Measurements from ENCODE around the gene RXFP1.

The RXFP1 gene

DNA sequence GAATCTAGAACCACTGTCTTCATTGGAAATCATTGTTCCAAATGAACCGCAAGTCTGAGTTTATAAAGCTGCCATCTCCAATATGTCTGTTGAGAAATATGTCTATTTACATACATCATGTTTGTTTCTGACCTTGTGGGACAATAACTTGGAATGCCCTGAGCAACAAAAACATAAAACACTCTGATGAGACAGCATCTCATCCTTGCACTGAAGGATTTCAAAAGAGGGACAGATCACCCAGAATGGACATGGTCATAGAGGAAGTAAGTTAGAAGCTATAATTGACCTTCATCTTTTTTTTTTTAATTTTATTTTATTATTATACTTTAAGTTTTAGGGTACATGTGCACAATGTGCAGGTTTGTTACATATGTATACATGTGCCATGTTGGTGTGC lies 22.5 kb downstream of the RXFP1 start:
- no peak for ATAC-seq

DNA sequence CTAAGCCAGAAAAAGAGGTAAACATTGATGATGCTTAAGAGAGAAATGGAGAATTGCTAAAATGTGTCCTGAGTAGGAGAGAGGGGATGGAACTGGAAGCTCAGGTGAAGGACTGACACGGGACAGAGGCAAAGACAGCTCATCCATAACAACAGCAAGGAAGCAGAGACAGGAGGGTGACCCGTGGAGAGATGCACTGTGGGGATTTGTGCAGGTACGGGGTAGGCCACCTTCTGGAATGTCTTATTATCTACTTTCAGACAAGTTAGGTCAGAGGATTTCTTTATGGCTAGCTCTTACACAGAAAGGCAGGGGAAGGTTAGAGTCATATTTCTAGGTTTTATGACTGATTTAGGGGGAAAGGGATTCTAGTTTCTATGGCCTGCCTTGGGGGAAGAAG lies 31.7 kb downstream of the RXFP1 start:
- no peak for ATAC-seq
- TF ChIP-seq SNAI2 (CRISPR knock-in tag; IDR thresholded peaks at IDR 0.05), result no peak
- TF ChIP-seq GLIS3 (CRISPR knock-in tag; IDR thresholded peaks at IDR 0.05), result no peak
- TF ChIP-seq ZC3H10 (CRISPR knock-in tag; IDR thresholded peaks at IDR 0.05), result no peak
- TF ChIP-seq PPARA (CRISPR knock-in tag; IDR thresholded peaks at IDR 0.05; ENCODE audit: borderline replicate concordance), result no peak
- no peak for TF ChIP-seq RARB (CRISPR knock-in tag; IDR thresholded peaks at IDR 0.05)
- no peak for TF ChIP-seq TOX (CRISPR knock-in tag; IDR thresholded peaks at IDR 0.05; ENCODE audit: borderline replicate concordance)
- TF ChIP-seq OSR1 (CRISPR knock-in tag; IDR thresholded peaks at IDR 0.05), result no peak
- no peak for TF ChIP-seq ARNTL (CRISPR knock-in tag; IDR thresholded peaks at IDR 0.05; ENCODE audit: borderline replicate concordance, low read depth)
- no peak for TF ChIP-seq CSDC2 (CRISPR knock-in tag; IDR thresholded peaks at IDR 0.05)
- no peak for TF ChIP-seq BACH2 (CRISPR knock-in tag; IDR thresholded peaks at IDR 0.05; ENCODE audit: borderline replicate concordance)
- TF ChIP-seq ISL1 (CRISPR knock-in tag; IDR thresholded peaks at IDR 0.05), result no peak
- no peak for TF ChIP-seq ZNF8 (CRISPR knock-in tag; IDR thresholded peaks at IDR 0.05)
- no peak for TF ChIP-seq PATZ1 (CRISPR knock-in tag; IDR thresholded peaks at IDR 0.05; ENCODE audit: borderline replicate concordance)
- no peak for TF ChIP-seq ZNF565 (CRISPR knock-in tag; conservative IDR thresholded peaks at IDR 0.05; ENCODE audit: low read depth)
- TF ChIP-seq, protein P1, sequence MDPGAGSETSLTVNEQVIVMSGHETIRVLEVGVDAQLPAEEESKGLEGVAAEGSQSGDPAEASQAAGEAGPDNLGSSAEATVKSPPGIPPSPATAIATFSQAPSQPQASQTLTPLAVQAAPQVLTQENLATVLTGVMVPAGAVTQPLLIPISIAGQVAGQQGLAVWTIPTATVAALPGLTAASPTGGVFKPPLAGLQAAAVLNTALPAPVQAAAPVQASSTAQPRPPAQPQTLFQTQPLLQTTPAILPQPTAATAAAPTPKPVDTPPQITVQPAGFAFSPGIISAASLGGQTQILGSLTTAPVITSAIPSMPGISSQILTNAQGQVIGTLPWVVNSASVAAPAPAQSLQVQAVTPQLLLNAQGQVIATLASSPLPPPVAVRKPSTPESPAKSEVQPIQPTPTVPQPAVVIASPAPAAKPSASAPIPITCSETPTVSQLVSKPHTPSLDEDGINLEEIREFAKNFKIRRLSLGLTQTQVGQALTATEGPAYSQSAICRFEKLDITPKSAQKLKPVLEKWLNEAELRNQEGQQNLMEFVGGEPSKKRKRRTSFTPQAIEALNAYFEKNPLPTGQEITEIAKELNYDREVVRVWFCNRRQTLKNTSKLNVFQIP (CRISPR knock-in tag; IDR thresholded peaks at IDR 0.05; ENCODE audit: borderline replicate concordance, low read depth), result no peak
- TF ChIP-seq TCF4 (CRISPR knock-in tag; IDR thresholded peaks at IDR 0.05; ENCODE audit: borderline replicate concordance), result no peak
- TF ChIP-seq, protein P2, sequence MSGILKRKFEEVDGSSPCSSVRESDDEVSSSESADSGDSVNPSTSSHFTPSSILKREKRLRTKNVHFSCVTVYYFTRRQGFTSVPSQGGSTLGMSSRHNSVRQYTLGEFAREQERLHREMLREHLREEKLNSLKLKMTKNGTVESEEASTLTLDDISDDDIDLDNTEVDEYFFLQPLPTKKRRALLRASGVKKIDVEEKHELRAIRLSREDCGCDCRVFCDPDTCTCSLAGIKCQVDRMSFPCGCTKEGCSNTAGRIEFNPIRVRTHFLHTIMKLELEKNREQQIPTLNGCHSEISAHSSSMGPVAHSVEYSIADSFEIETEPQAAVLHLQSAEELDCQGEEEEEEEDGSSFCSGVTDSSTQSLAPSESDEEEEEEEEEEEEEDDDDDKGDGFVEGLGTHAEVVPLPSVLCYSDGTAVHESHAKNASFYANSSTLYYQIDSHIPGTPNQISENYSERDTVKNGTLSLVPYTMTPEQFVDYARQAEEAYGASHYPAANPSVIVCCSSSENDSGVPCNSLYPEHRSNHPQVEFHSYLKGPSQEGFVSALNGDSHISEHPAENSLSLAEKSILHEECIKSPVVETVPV (CRISPR knock-in tag; IDR thresholded peaks at IDR 0.05), result no peak

More for the DNA sequence above, 22.5 kb downstream of the RXFP1 start:
- no peak for TF ChIP-seq CSDC2 (CRISPR knock-in tag; IDR thresholded peaks at IDR 0.05)
- no peak for TF ChIP-seq ZNF8 (CRISPR knock-in tag; IDR thresholded peaks at IDR 0.05)
- TF ChIP-seq ZC3H10 (CRISPR knock-in tag; IDR thresholded peaks at IDR 0.05), result no peak
- TF ChIP-seq RARB (CRISPR knock-in tag; IDR thresholded peaks at IDR 0.05), result no peak
- no peak for TF ChIP-seq ZFP3 (CRISPR knock-in tag; IDR thresholded peaks at IDR 0.05)
- no peak for TF ChIP-seq ARNTL (CRISPR knock-in tag; IDR thresholded peaks at IDR 0.05; ENCODE audit: borderline replicate concordance, low read depth)
- no peak for TF ChIP-seq TSHZ2 (CRISPR knock-in tag; IDR thresholded peaks at IDR 0.05)
- no peak for TF ChIP-seq ZNF70 (CRISPR knock-in tag; IDR thresholded peaks at IDR 0.05)
- no peak for TF ChIP-seq ZFP30 (CRISPR knock-in tag; IDR thresholded peaks at IDR 0.05)
- no peak for TF ChIP-seq TOX (CRISPR knock-in tag; IDR thresholded peaks at IDR 0.05; ENCODE audit: borderline replicate concordance)
- no peak for TF ChIP-seq PPARA (CRISPR knock-in tag; IDR thresholded peaks at IDR 0.05; ENCODE audit: borderline replicate concordance)
- no peak for TF ChIP-seq ISL1 (CRISPR knock-in tag; IDR thresholded peaks at IDR 0.05)
- no peak for TF ChIP-seq ZNF565 (CRISPR knock-in tag; conservative IDR thresholded peaks at IDR 0.05; ENCODE audit: low read depth)
- TF ChIP-seq BACH2 (CRISPR knock-in tag; IDR thresholded peaks at IDR 0.05; ENCODE audit: borderline replicate concordance), result no peak
- TF ChIP-seq ESRRG (CRISPR knock-in tag; IDR thresholded peaks at IDR 0.05), result no peak
- no peak for TF ChIP-seq SNAI2 (CRISPR knock-in tag; IDR thresholded peaks at IDR 0.05)
- no peak for TF ChIP-seq GLIS3 (CRISPR knock-in tag; IDR thresholded peaks at IDR 0.05)
- TF ChIP-seq, protein P1 (CRISPR knock-in tag; IDR thresholded peaks at IDR 0.05; ENCODE audit: borderline replicate concordance, low read depth), result no peak
- TF ChIP-seq, protein P3, sequence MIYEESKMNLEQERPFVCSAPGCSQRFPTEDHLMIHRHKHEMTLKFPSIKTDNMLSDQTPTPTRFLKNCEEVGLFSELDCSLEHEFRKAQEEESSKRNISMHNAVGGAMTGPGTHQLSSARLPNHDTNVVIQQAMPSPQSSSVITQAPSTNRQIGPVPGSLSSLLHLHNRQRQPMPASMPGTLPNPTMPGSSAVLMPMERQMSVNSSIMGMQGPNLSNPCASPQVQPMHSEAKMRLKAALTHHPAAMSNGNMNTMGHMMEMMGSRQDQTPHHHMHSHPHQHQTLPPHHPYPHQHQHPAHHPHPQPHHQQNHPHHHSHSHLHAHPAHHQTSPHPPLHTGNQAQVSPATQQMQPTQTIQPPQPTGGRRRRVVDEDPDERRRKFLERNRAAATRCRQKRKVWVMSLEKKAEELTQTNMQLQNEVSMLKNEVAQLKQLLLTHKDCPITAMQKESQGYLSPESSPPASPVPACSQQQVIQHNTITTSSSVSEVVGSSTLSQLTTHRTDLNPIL (CRISPR knock-in tag; IDR thresholded peaks at IDR 0.05; ENCODE audit: low read depth), result no peak

Data from SK-N-SH treated with all-trans-retinoic acid at 6 μM for 48 hours (cell line).